HFFc6 (cell line): ENCODE results near the gene TAF4B. TPM values are rescaled to one million over a fixed set of nuclear protein-coding genes. Genes with fewer than 3 reads are reported as not detected.

Experiments
- DNase-seq: peaks from one replicate; pipeline ENCODE4 v3.0.0-alpha.2; 2018
- H3K27ac Mint-ChIP-seq: 2 replicates; pipeline ENCODE4 v1.8.0; 2020; ENCODE audit warnings: mild to moderate bottlenecking, mixed read lengths
- H3K27me3 Mint-ChIP-seq: 2 replicates; pipeline ENCODE4 v1.8.0; 2021; ENCODE audit warnings: mild to moderate bottlenecking, moderate library complexity, mixed read lengths; ENCODE audit not compliant: insufficient read depth
- H3K36me3 Mint-ChIP-seq: 2 replicates; pipeline ENCODE4 v1.8.0; 2021; ENCODE audit warnings: low read depth, mixed read lengths
- H3K4me1 Mint-ChIP-seq: 2 replicates; pipeline ENCODE4 v1.8.0; 2020; ENCODE audit warnings: low read depth, mixed read lengths
- H3K4me3 Mint-ChIP-seq: 2 replicates; pipeline ENCODE4 v1.8.0; 2020; ENCODE audit warnings: mild to moderate bottlenecking, moderate library complexity, mixed read lengths
- H3K9me3 Mint-ChIP-seq: 2 replicates; pipeline ENCODE4 v1.8.0; 2020; ENCODE audit warnings: mild to moderate bottlenecking, mixed read lengths
- total RNA-seq, 6 experiments: library from RNA; stranded (reverse); fragmentation: NEBNext Ultra II Directional; extraction: Animal tissue kit (Norgen Biotek cat#: 25700); gene quantifications; 2 replicates in 1 of 6; 3 replicates in 5 of 6; pipeline ENCODE4 v1.2.3, GENCODE V29; 2021
- TF ChIP-seq, protein P1 (sequence below): fragments of 200-600 bp; sonication (generic); IDR thresholded peaks from 2 replicates; pipeline ENCODE4 v1.5.0; 2021; ENCODE audit warnings: antibody characterized with exemption, mild to moderate bottlenecking

TAF4B gene
- total RNA-seq, 6 experiments from 2014 or later, result 0.94 to 2.2 (median 1.3) TPM

- no peaks in the 10 kb centered on the region for H3K36me3 Mint-ChIP-seq
Observed at GRCh38 chr18:26406854-26407517, 180.7 kb downstream of the TAF4B start.

DNA sequence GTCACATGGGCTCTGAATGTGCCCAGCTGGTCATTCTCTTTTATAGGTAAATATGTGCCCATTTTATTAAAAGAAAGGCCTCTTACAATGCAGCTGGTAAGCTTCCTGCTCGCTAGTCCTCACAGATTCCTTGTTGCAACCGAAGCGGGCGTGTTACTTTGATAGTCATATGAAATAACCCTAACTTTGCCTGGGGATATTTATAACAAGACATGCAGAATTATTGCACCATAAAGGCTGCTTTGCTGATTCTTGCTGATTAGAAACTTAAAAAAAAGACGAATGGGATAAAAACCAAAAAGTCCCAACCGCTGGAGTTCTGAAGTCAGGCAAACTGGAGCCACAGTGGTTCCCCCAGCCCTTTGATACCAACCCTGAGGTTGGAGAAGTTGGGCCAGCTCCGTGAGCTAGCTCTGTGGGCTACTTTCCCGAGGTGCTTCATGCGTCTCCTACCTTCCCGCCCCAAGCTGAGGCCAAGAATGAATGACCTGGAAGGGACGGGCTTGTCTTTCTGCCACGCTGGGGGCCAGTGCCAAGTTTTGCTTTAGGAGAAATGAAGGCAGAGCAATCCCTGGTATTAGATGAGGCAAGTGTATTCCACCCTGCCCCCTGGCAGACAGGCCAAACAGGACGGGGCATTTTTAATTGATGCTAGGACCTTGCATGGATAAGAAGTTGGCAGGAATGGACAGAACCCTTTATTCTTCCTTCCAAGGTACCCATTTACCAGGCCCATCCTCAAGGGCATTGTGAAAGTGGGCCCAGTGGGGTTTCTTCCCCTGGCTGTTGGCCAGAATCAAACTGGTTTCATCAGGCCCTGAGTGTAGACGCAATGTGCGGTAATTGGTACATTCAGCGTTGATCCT is 181.7 kb downstream of the TAF4B start:
- Mint-ChIP-seq H3K9me3 (no peaks in the 10 kb centered on the region), H3K4me1 (peaks cover 10% of the 10 kb centered on the region; the same call in 1 of the 2 replicates)

More at GRCh38 chr18:26406854-26407517, 180.7 kb downstream of the TAF4B start:
- Mint-ChIP-seq H3K4me1 (peaks cover 10% of the 10 kb centered on the region; the same call in 1 of the 2 replicates), H3K9me3 (no peaks in the 10 kb centered on the region), H3K4me3 (no peak overlapping the region), H3K27ac (no peak overlapping the region), H3K27me3 (peaks cover 14% of the 10 kb centered on the region)
- TF ChIP-seq, protein P1, sequence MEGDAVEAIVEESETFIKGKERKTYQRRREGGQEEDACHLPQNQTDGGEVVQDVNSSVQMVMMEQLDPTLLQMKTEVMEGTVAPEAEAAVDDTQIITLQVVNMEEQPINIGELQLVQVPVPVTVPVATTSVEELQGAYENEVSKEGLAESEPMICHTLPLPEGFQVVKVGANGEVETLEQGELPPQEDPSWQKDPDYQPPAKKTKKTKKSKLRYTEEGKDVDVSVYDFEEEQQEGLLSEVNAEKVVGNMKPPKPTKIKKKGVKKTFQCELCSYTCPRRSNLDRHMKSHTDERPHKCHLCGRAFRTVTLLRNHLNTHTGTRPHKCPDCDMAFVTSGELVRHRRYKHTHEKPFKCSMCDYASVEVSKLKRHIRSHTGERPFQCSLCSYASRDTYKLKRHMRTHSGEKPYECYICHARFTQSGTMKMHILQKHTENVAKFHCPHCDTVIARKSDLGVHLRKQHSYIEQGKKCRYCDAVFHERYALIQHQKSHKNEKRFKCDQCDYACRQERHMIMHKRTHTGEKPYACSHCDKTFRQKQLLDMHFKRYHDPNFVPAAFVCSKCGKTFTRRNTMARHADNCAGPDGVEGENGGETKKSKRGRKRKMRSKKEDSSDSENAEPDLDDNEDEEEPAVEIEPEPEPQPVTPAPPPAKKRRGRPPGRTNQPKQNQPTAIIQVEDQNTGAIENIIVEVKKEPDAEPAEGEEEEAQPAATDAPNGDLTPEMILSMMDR, result no peak
- DNase-seq, result no peak

GRCh38 chr18:26409091-26409490 is 182.8 kb downstream of the TAF4B start:
- TF ChIP-seq, protein P1, result no peak
- Mint-ChIP-seq H3K36me3 (no peaks in the 10 kb centered on the region), H3K4me1 (peaks cover 10% of the 10 kb centered on the region; the same call in 1 of the 2 replicates), H3K27ac (no peak overlapping the region), H3K27me3 (peaks cover 9% of the 10 kb centered on the region), H3K4me3 (no peak overlapping the region), H3K9me3 (no peaks in the 10 kb centered on the region)
- DNase-seq, result no peak

More for the DNA sequence above, 181.7 kb downstream of the TAF4B start:
- no peaks in the 10 kb centered on the region for H3K36me3 Mint-ChIP-seq
- peaks cover 10% of the 10 kb centered on the region for H3K27me3 Mint-ChIP-seq
- no peak overlapping the region for H3K27ac Mint-ChIP-seq
- DNase-seq, result no peak
- no peak overlapping the region for H3K4me3 Mint-ChIP-seq
- TF ChIP-seq, protein P1, result no peak

DNA sequence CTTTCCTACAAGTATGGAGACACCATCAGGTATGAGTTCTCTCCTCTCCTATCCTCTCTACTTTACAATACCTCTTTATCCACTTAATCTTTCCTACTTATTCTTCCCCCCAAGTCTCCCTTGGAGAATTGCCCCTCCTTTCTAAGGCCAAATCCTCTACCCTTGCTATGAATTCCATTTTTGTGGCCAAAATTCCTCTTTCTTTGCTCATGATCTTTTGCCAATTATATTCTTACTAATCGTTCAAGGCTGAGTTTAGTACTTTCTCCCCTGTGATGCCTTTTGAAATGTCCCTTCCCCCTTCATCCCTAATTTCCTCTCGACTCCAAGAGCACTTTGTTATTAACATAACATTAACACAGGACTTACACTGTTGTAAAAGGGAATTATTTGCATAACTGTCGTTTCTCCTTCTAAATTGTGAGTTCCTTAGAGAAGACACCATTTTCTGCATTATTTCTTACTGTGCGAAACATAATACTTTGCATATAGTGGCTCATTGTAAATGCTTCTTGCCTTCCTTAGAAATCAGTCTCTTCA is 188.7 kb downstream of the TAF4B start:
- H3K36me3 Mint-ChIP-seq, result no peaks in the 10 kb centered on the region
- H3K27me3 Mint-ChIP-seq, result peaks cover 3% of the 10 kb centered on the region
- H3K27ac Mint-ChIP-seq, result no peak overlapping the region
- H3K4me3 Mint-ChIP-seq, result no peak overlapping the region
- TF ChIP-seq, protein P1, result no peak
- no peaks in the 10 kb centered on the region for H3K4me1 Mint-ChIP-seq
- no peak for DNase-seq
- no peaks in the 10 kb centered on the region for H3K9me3 Mint-ChIP-seq

DNA sequence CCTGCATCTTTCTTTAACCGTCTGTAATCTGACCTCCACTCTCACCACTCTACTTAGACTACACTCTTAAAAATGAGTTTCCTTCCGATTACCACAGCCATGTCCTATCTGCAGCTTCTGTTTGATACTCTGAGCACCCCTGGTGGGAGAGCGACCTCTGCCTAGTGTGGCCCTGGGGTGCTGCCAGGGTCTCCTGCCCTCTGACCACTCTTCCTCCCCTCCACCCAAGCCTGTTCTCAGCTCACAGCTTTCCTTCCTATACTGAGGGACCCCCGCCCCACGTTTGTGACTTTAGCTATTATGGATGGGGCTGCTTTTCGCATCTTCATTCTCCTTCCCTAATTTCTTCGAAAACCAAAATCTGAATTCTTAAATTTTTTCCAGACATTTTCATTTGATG is 189.4 kb downstream of the TAF4B start:
- H3K36me3 Mint-ChIP-seq, result no peaks in the 10 kb centered on the region
- H3K9me3 Mint-ChIP-seq, result no peaks in the 10 kb centered on the region
- H3K27ac Mint-ChIP-seq, result no peak overlapping the region
- H3K4me3 Mint-ChIP-seq, result no peak overlapping the region
- H3K27me3 Mint-ChIP-seq, result no peaks in the 10 kb centered on the region; the same call in 1 of the 2 replicates
- no peak for DNase-seq
- H3K4me1 Mint-ChIP-seq, result no peaks in the 10 kb centered on the region
- TF ChIP-seq, protein P1, result no peak
